Esophagus squamous epithelium (tissue), 4 donors: Measurements from ENCODE around the gene PDE3A.

Experiments
- CTCF ChIP-seq, 6 experiments: fragments of 450-650 bp in 4 of 6; fragments of 200-600 bp in 2 of 6; sonication (generic) in 2 of 6; IDR thresholded peaks; one replicate each; pipeline ENCODE4 v1.5.1; 2016 to 2019; ENCODE audit warnings: antibody characterized with exemption in 6 of 6, mild to moderate bottlenecking in 4 of 6, moderate library complexity in 4 of 6
- POLR2A ChIP-seq, 4 donors: fragments of 450-650 bp; IDR thresholded peaks; one replicate each; pipeline ENCODE4 v1.6.1; 2017; ENCODE audit warnings: antibody characterized with exemption in 4 of 4, mild to moderate bottlenecking in 4 of 4, moderate library complexity in 3 of 4

GRCh38 chr12:20459920-20460319, 91.6 kb downstream of the PDE3A start:
- TF ChIP-seq CTCF (IDR thresholded peaks at IDR 0.05) (no peak), POLR2A (IDR thresholded peaks at IDR 0.05) (no peak)
